ENCODE measurements around the gene RPRD2.

The RPRD2 gene

GRCh38 chr1:150498342-150498741 is 134.4 kb downstream of the RPRD2 start:
- no peak overlapping the region for H3K4me3 ChIP-seq (replicated peaks; ENCODE audit: low read depth, low read length)
- no peak for TF ChIP-seq CTCF (IDR thresholded peaks at IDR 0.05; ENCODE audit: insufficient read depth, low read length, poor library complexity, severe bottlenecking)
- DNase-seq (ENCODE audit: extremely low read depth, insufficient read length), result no peak
- H3K27me3 ChIP-seq (replicated peaks; ENCODE audit: control insufficient read depth, insufficient read depth, low read length), result no peaks in the 10 kb centered on the region
- H3K36me3 ChIP-seq (ENCODE audit: control insufficient read depth, insufficient read depth, low read length), result peaks cover 16% of the 10 kb centered on the region

- Histone ChIP-seq H3K36me3 (ENCODE audit: control insufficient read depth, insufficient read depth, low read length) (peaks cover 22% of the 10 kb centered on the region), H3K4me3 (replicated peaks; ENCODE audit: low read depth, low read length) (no peak overlapping the region)
Measured at GRCh38 chr1:150505431-150505830, 141.5 kb downstream of the RPRD2 start.

GRCh38 chr1:150507912-150508864 is 144.2 kb downstream of the RPRD2 start, which contains the start of gene ECM1:
ECM1 (plus strand) TSS chr1:150508109; CDS start chr1:150508210, 101 bp downstream.
- DNase-seq (ENCODE audit: extremely low read depth, insufficient read length), result no peak
- H3K4me3 ChIP-seq (replicated peaks; ENCODE audit: low read depth, low read length), result no peak within 1 kb of the TSS
- peaks cover 18% of the 10 kb centered on the region for H3K36me3 ChIP-seq (ENCODE audit: control insufficient read depth, insufficient read depth, low read length)
- no peaks in the 10 kb centered on the region for H3K27me3 ChIP-seq (replicated peaks; ENCODE audit: control insufficient read depth, insufficient read depth, low read length)
- TF ChIP-seq CTCF (IDR thresholded peaks at IDR 0.05; ENCODE audit: insufficient read depth, low read length, poor library complexity, severe bottlenecking), result no peak

More at GRCh38 chr1:150505431-150505830, 141.5 kb downstream of the RPRD2 start:
- no peak for TF ChIP-seq CTCF (IDR thresholded peaks at IDR 0.05; ENCODE audit: insufficient read depth, low read length, poor library complexity, severe bottlenecking)
- DNase-seq (ENCODE audit: extremely low read depth, insufficient read length), result no peak
- H3K27me3 ChIP-seq (replicated peaks; ENCODE audit: control insufficient read depth, insufficient read depth, low read length), result no peaks in the 10 kb centered on the region

- H3K27me3 ChIP-seq (replicated peaks; ENCODE audit: control insufficient read depth, insufficient read depth, low read length), result no peaks in the 10 kb centered on the region
- TF ChIP-seq CTCF (IDR thresholded peaks at IDR 0.05; ENCODE audit: insufficient read depth, low read length, poor library complexity, severe bottlenecking), result no peak
- peaks cover 18% of the 10 kb centered on the region for H3K36me3 ChIP-seq (ENCODE audit: control insufficient read depth, insufficient read depth, low read length)
- H3K4me3 ChIP-seq (replicated peaks; ENCODE audit: low read depth, low read length), result no peak overlapping the region
- no peak for DNase-seq (ENCODE audit: extremely low read depth, insufficient read length)
Measured at GRCh38 chr1:150508982-150509381, 145.0 kb downstream of the RPRD2 start.

GRCh38 chr1:150511551-150511950 is 147.6 kb downstream of the RPRD2 start:
- no peak for DNase-seq (ENCODE audit: extremely low read depth, insufficient read length)
- H3K4me3 ChIP-seq (replicated peaks; ENCODE audit: low read depth, low read length), result no peak overlapping the region
- TF ChIP-seq CTCF (IDR thresholded peaks at IDR 0.05; ENCODE audit: insufficient read depth, low read length, poor library complexity, severe bottlenecking), result no peak
- H3K36me3 ChIP-seq (ENCODE audit: control insufficient read depth, insufficient read depth, low read length), result peaks cover 1% of the 10 kb centered on the region
- no peaks in the 10 kb centered on the region for H3K27me3 ChIP-seq (replicated peaks; ENCODE audit: control insufficient read depth, insufficient read depth, low read length)

All from GM06990 (cell line).